H9 (cell line): Measurements from ENCODE around the gene SACM1L. TPM values are rescaled to one million over a fixed set of nuclear protein-coding genes. Genes with fewer than 3 reads are reported as not detected.

Experiments used
- DNase-seq: peaks from one replicate; pipeline ENCODE4 v3.0.0-alpha.2; 2017
- H2AFZ ChIP-seq: one replicate; pipeline ENCODE4 v1.6.1; 2013; ENCODE audit warnings: mild to moderate bottlenecking, low read length, control low read depth, moderate library complexity
- H2AK5ac ChIP-seq: 2 replicates; pipeline ENCODE4 v1.6.1; 2013; ENCODE audit warnings: low read length, control low read depth, mixed read lengths; ENCODE audit not compliant: insufficient read length
- H2BK120ac ChIP-seq: one replicate; pipeline ENCODE4 v1.6.1; 2013; ENCODE audit warnings: low read depth, mild to moderate bottlenecking, low read length, control low read depth, inconsistent platforms; ENCODE audit not compliant: poor library complexity, severe bottlenecking
- H2BK12ac ChIP-seq: 2 replicates; pipeline ENCODE4 v1.6.1; 2013; ENCODE audit warnings: low read length, control low read depth, mixed read lengths, low read depth; ENCODE audit not compliant: insufficient read length
- H2BK15ac ChIP-seq: 2 replicates; pipeline ENCODE4 v1.6.1; 2013; ENCODE audit warnings: low read depth, low read length, control low read depth
- H2BK20ac ChIP-seq: one replicate; pipeline ENCODE4 v1.6.1; 2013; ENCODE audit warnings: low read depth, mild to moderate bottlenecking, low read length, control low read depth, inconsistent platforms; ENCODE audit not compliant: poor library complexity, severe bottlenecking
- H2BK5ac ChIP-seq: 2 replicates; pipeline ENCODE4 v1.6.1; 2013; ENCODE audit warnings: low read length, control low read depth, mixed read lengths; ENCODE audit not compliant: insufficient read length
- H3K14ac ChIP-seq: 2 replicates; pipeline ENCODE4 v1.6.1; 2013; ENCODE audit warnings: low read length, control low read depth; ENCODE audit not compliant: insufficient read depth
- H3K18ac ChIP-seq: 2 replicates; pipeline ENCODE4 v1.6.1; 2013; ENCODE audit warnings: low read depth, mild to moderate bottlenecking, mixed read lengths, low read length, control low read depth; ENCODE audit not compliant: insufficient read length
- H3K23ac ChIP-seq: 2 replicates; pipeline ENCODE4 v1.6.1; 2013; ENCODE audit warnings: low read length, control low read depth, mixed read lengths, low read depth; ENCODE audit not compliant: insufficient read length
- H3K23me2 ChIP-seq: 2 replicates; pipeline ENCODE4 v1.6.1; 2013; ENCODE audit warnings: low read depth, mild to moderate bottlenecking, mixed read lengths, low read length, control low read depth; ENCODE audit not compliant: insufficient read length, poor library complexity, severe bottlenecking
- H3K27ac ChIP-seq: 2 replicates; pipeline ENCODE4 v1.5.1; 2013; ENCODE audit warnings: low read length, control low read depth, mixed read lengths, low read depth; ENCODE audit not compliant: insufficient read length
- H3K27me3 ChIP-seq: 2 replicates; pipeline ENCODE4 v1.6.1; 2013; ENCODE audit warnings: low read length, control low read depth, inconsistent platforms; ENCODE audit not compliant: insufficient read depth
- H3K4ac ChIP-seq: 2 replicates; pipeline ENCODE4 v1.6.1; 2013; ENCODE audit warnings: low read depth, mild to moderate bottlenecking, control low read depth, inconsistent platforms, low read length, moderate library complexity
- H3K4me1 ChIP-seq: 2 replicates; pipeline ENCODE4 v1.6.1; 2013; ENCODE audit warnings: low read length, control low read depth, inconsistent platforms; ENCODE audit not compliant: insufficient read depth
- H3K4me2 ChIP-seq: 2 replicates; pipeline ENCODE4 v1.6.1; 2013; ENCODE audit warnings: low read length, control low read depth, mixed read lengths; ENCODE audit not compliant: insufficient read length, insufficient read depth
- H3K56ac ChIP-seq: 2 replicates; pipeline ENCODE4 v1.6.1; 2013; ENCODE audit warnings: low read depth, mild to moderate bottlenecking, mixed read lengths, low read length, control low read depth; ENCODE audit not compliant: insufficient read length
- H3K79me1 ChIP-seq: 2 replicates; pipeline ENCODE4 v1.6.1; 2013; ENCODE audit warnings: low read depth, mild to moderate bottlenecking, moderate library complexity, low read length, control low read depth, inconsistent platforms; ENCODE audit not compliant: insufficient read depth, poor library complexity, severe bottlenecking
- H3K79me2 ChIP-seq: 2 replicates; pipeline ENCODE4 v1.6.1; 2013; ENCODE audit warnings: low read length, control low read depth, inconsistent platforms; ENCODE audit not compliant: insufficient read depth
- H3K9ac ChIP-seq: 2 replicates; pipeline ENCODE4 v1.6.1; 2013; ENCODE audit warnings: low read length, control low read depth, mixed read lengths; ENCODE audit not compliant: insufficient read length; ENCODE audit errors: extremely low read depth
- H3K9me3 ChIP-seq: one replicate; pipeline ENCODE4 v1.6.1; 2013; ENCODE audit warnings: low read depth, low read length, inconsistent platforms; ENCODE audit not compliant: control insufficient read depth
- H3T11ph ChIP-seq: one replicate; pipeline ENCODE4 v1.6.1; 2013; ENCODE audit warnings: mild to moderate bottlenecking, low read length, control low read depth, inconsistent platforms
- H4K20me1 ChIP-seq: one replicate; pipeline ENCODE4 v1.6.1; 2013; ENCODE audit not compliant: control insufficient read depth, insufficient read length, insufficient read depth
- H4K5ac ChIP-seq: 2 replicates; pipeline ENCODE4 v1.6.1; 2013; ENCODE audit warnings: low read depth, mild to moderate bottlenecking, mixed read lengths, low read length, control low read depth; ENCODE audit not compliant: insufficient read length
- H4K8ac ChIP-seq: replicated peaks from 2 replicates; pipeline ENCODE4 v1.6.1; 2013; ENCODE audit warnings: low read length, control low read depth, mixed read lengths, low read depth; ENCODE audit not compliant: insufficient read length
- H4K91ac ChIP-seq: 2 replicates; pipeline ENCODE4 v1.6.1; 2013; ENCODE audit warnings: low read depth, mild to moderate bottlenecking, moderate library complexity, mixed read lengths, low read length, control low read depth; ENCODE audit not compliant: insufficient read length
- H3K27ac Mint-ChIP-seq, 3 experiments: 2 replicates in 2 of 3; 3 replicates in 1 of 3; pipeline ENCODE4 v1.8.0; 2020 to 2021; ENCODE audit warnings: mixed read lengths in 3 of 3, mild to moderate bottlenecking in 1 of 3, moderate library complexity in 1 of 3
- H3K27me3 Mint-ChIP-seq: 2 replicates; pipeline ENCODE4 v1.8.0; 2021; ENCODE audit warnings: low read depth, mild to moderate bottlenecking, moderate library complexity, mixed read lengths
- H3K36me3 Mint-ChIP-seq, 3 experiments: 2 replicates in 2 of 3; 3 replicates in 1 of 3; pipeline ENCODE4 v1.8.0; 2020 to 2021; ENCODE audit warnings: low read depth in 3 of 3, mixed read lengths in 3 of 3; ENCODE audit not compliant: insufficient read depth in 1 of 3
- H3K4me1 Mint-ChIP-seq, 2 experiments: 2 replicates each; pipeline ENCODE4 v1.8.0; 2020; ENCODE audit warnings: mixed read lengths in 2 of 2
- H3K4me3 Mint-ChIP-seq, 2 experiments: 2 replicates in 1 of 2; 3 replicates in 1 of 2; pipeline ENCODE4 v1.8.0; 2020 to 2021; ENCODE audit warnings: mild to moderate bottlenecking in 2 of 2, mixed read lengths in 2 of 2, moderate library complexity in 1 of 2
- H3K9me3 Mint-ChIP-seq, 2 experiments: 2 replicates in 1 of 2; 3 replicates in 1 of 2; pipeline ENCODE4 v1.8.0; 2020; ENCODE audit warnings: mild to moderate bottlenecking in 2 of 2, mixed read lengths in 2 of 2, moderate library complexity in 1 of 2
- WGBS: extraction: QIAGEN DNeasy Blood & Tissue Kit; methylation state at CpG from one replicate; pipeline ENCODE4 v1.1.7; 2013; ENCODE audit warnings: missing lambda C conversion rate, low lambda C conversion rate, mixed read lengths; ENCODE audit not compliant: insufficient read length; ENCODE audit errors: extremely low coverage; 5-methylcytosine and 5-hydroxymethylcytosine counted together
- total RNA-seq: library from RNA; stranded (reverse); gene quantifications from 2 replicates; pipeline ENCODE4 v1.2.1, GENCODE V29; 2021
- TF ChIP-seq, protein P1 (sequence below): fragments of 200-600 bp; sonication (generic); conservative IDR thresholded peaks from 3 replicates; pipeline ENCODE4 v1.8.0; 2021; ENCODE audit warnings: antibody characterized with exemption, mild to moderate bottlenecking

Gene SACM1L
- total RNA-seq, 1 experiment from 2014 or later = 52.8 TPM

DNA sequence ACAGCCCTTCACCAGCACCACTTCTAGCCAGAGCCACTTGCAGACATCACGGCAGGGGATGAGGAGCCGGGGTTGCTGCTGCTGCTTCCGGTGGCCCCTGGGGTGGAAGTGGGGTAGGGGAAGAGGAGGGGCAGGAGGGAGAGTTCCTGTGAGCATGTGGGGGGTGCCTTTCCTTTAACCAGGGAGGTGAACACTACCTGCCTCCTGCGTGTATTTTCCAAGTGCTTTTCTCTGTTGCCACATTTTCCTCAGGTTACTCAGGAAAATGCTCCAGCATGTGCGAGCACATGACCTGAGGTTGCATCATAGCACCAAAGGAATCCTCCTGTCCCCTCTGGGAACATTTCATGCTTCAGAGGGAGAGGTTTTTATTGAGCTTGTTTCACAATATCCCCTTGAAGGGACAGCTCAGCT, 12.2 kb upstream of the SACM1L start:
- no peak overlapping the region for H2BK5ac ChIP-seq
- H2AK5ac ChIP-seq = no peak overlapping the region
- Mint-ChIP-seq H3K36me3 (peaks cover 21 to 66% (median 58%) of the 10 kb centered on the region in 3 experiments; a peak in 6 of 7 replicates), H3K27ac (peak overlapping the region; percentile 62 to 89 (median 69)), H3K9me3 (no peaks in the 10 kb centered on the region), H3K4me1 (peaks cover 36 to 46% of the 10 kb centered on the region in 2 experiments), H3K4me3 (peak overlapping the region in 1 of 2 experiments; percentile 30; a peak in 1 of 5 replicates), H3K27me3 (no peaks in the 10 kb centered on the region)
- H2BK12ac ChIP-seq = no peak overlapping the region
- H3K56ac ChIP-seq = no peak overlapping the region
- DNase-seq = no peak
- H3K9me3 ChIP-seq = no peaks in the 10 kb centered on the region
- H3K79me2 ChIP-seq = no peaks in the 10 kb centered on the region
- no peak overlapping the region for H3K18ac ChIP-seq
- no peak overlapping the region for H2AFZ ChIP-seq
- H4K20me1 ChIP-seq = no peaks in the 10 kb centered on the region
- no peak overlapping the region for H3K23ac ChIP-seq
- H2BK20ac ChIP-seq = no peak overlapping the region
- no peaks in the 10 kb centered on the region for H3K27me3 ChIP-seq
- H3K4ac ChIP-seq = 0 out of 2 replicates have a peak overlapping the region, but pooled peaks have one; percentile 75
- no peak overlapping the region for H2BK15ac ChIP-seq
- H2BK120ac ChIP-seq = no peak overlapping the region
- no peak overlapping the region for H3K4me2 ChIP-seq
- no CpG with 5 or more reads among the region's 5 CpGs for WGBS
- H3K27ac ChIP-seq = no peak overlapping the region
- H4K5ac ChIP-seq = no peak overlapping the region
- H3K23me2 ChIP-seq = no peaks in the 10 kb centered on the region
- H3K4me1 ChIP-seq = peaks cover 10% of the 10 kb centered on the region
- no peak overlapping the region for H3K9ac ChIP-seq
- no peak overlapping the region for H3K14ac ChIP-seq
- H3K79me1 ChIP-seq = no peaks in the 10 kb centered on the region
- H4K91ac ChIP-seq = no peak overlapping the region
- no peak overlapping the region for H3T11ph ChIP-seq
- TF ChIP-seq, protein P1, sequence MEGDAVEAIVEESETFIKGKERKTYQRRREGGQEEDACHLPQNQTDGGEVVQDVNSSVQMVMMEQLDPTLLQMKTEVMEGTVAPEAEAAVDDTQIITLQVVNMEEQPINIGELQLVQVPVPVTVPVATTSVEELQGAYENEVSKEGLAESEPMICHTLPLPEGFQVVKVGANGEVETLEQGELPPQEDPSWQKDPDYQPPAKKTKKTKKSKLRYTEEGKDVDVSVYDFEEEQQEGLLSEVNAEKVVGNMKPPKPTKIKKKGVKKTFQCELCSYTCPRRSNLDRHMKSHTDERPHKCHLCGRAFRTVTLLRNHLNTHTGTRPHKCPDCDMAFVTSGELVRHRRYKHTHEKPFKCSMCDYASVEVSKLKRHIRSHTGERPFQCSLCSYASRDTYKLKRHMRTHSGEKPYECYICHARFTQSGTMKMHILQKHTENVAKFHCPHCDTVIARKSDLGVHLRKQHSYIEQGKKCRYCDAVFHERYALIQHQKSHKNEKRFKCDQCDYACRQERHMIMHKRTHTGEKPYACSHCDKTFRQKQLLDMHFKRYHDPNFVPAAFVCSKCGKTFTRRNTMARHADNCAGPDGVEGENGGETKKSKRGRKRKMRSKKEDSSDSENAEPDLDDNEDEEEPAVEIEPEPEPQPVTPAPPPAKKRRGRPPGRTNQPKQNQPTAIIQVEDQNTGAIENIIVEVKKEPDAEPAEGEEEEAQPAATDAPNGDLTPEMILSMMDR = no peak
- no peak overlapping the region for H4K8ac ChIP-seq
